T1000 (cell line): ENCODE measurements around the gene LDLRAD3.

ENCODE experiments used
- DNase-seq: peaks from one replicate; lab custom pipeline; 2025; ENCODE audit warnings: mixed read lengths; lab: John Stamatoyannopoulos, UW

LDLRAD3 gene

DNA sequence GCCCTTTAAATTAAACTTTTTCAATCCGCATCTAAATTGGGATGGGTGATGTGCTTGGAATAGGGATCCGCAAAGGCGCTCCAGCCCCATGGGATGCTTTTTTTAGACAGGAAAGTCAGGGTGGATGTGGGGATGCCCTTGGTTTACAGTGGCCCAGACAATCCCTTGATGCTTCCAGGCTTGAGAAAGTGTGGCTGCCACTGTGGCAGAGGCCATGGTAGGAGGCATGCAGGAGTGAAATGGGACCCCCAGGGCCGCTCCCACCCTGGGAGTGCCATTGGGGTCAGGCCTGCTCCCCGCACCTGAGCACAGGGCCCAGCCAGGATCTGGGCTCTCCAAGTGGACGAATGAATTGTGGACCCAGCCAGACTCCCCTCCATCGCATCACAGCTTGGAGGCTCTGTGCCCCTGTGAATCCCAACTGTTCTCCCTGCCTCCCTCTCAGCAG, 269.6 kb downstream of the LDLRAD3 start:
- DNase-seq, result no peak

DNA sequence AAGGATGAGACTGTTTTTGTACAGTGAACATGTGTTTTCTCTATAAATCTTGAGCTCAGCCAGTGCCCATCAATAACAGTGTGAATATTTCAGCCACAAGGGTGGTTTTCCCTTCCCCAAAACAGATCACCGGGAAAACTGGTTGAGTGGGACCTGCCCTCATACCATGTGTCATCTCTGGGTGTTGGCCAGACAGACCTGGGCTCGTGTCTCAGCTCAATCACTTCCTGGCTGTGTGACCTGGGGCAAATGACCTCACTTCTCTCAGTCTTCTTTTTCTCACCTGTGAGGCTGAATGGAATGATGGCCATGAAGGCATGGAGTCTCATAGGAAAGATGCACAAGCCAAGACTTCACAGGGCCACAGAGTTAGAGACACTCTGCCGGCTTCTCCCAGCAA, 270.6 kb downstream of the LDLRAD3 start:
- no peak for DNase-seq

DNA sequence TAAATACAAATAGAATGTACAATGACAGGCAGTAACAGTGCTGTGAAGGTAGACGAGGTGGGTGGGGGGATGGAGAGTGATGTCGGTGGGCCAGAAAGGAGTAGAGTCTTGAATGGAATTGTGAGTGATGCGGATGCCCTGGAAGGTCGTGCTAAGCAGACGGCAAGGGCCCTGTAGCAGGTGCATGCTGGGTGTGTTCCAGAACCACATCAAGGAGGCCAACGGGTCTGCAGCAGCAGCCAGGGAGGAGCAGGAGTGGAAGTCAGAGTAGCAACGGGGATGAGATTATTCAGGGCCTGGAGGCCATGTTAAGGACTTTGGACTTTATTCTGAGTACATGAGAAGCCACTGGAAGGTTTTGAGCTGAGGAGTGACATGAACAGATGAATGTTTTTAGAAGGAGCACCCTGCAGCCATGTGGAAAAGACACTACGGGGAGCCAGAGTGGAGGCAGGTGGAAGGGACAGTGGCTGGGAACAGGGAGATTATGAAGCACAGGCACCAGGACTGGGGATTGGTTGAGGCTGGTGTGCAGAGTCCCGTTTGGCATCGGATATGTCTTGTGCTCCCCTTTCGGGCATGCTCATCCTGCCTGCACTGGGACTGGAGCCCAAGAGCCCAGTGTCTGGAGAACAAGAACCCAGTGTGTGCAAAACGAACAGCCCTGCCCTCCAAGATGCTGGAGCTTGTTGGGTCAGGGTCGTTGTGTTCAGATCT, 271.3 kb downstream of the LDLRAD3 start:
- DNase-seq, result no peak

DNA sequence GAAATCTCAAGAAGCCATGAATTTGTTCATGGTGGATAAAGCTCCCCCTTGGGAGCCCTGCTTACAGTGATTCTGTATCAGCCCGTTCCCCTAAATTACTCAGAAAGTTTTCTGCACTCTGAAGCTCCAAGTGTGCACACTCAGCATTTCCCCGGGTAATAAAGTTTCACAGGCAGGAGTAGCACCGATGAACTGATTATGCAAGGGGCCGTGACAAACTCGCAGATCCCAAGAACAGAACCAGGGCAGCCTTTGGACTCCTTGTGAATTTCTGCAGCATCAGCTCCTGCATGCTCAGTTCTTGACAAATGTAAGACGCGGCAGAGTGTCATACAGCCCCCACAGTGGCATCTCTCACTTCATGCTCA, 271.8 kb downstream of the LDLRAD3 start:
- no peak for DNase-seq

DNA sequence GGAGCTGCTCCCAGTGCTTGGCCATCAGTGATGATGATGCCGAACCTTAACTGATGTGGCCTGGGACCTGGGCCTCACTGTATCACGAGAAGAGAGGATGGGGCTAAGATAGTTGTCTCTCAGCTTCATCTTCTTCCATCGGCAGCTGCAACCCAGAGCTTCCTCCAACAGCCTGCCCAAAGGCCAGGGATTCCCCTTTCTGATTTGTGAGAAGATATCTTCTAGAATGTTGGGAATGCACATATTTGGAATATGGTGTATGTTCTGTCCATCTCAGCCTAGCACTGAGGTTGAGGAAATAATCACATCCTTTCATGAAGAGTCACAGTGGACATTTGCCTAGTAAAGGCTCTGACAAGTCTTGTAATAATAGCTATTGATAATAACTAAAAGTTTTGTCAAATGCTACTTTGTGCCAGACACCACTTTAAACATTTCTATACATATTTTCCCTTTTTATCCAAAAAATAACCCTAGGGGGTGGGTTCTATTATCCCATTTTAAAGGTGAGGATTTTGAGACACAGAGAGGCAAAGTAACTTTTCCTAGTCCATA, 272.3 kb downstream of the LDLRAD3 start:
- DNase-seq, result no peak

DNA sequence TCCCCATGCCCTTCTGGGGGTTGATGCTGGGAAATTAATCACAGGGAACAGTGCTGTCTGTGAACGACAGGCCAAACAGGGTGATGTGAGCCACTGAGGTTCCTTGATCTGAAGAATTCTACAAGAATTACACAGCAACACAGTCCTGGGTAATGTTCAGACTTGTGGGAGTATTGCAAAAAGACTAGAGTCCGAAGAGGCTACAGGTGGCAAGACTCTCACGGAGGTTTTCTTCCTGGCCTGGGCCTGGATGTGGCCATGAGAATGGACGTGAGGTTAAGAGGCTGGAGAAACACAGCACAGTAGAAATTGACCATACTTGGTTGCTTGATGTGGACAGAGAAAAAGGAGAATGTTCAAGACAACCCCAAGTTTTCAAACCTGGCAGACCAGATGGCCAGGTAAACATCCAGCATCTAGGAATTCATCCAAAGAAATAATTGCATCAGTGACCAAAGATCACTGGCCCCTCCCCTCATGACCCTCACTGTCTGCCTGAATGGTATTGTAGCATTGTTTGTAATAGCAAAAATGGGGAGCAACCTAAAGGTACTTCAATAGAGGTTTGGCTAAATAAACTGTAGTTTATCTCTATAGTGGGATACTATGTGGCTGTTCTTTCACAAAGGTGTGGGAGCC, 274.5 kb downstream of the LDLRAD3 start:
- DNase-seq, result no peak

DNA sequence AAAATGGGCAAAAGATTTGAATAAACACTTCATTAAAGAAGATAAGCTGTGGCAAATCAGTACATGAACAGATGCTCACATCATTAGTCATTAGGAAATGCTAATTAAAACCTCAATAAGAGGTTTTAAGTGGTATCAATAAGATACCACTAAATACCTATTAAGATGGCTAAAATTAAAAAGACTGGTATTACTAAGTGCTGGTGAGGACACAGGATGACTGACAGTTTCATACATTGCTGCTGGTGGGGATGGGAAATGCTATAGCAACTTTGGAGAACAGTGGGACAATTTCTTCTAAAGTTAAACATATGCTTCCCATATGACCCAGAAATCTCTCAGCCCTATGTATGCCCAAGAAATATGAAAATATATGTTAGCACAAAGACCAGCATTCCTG, 276.1 kb downstream of the LDLRAD3 start:
- DNase-seq, result no peak

DNA sequence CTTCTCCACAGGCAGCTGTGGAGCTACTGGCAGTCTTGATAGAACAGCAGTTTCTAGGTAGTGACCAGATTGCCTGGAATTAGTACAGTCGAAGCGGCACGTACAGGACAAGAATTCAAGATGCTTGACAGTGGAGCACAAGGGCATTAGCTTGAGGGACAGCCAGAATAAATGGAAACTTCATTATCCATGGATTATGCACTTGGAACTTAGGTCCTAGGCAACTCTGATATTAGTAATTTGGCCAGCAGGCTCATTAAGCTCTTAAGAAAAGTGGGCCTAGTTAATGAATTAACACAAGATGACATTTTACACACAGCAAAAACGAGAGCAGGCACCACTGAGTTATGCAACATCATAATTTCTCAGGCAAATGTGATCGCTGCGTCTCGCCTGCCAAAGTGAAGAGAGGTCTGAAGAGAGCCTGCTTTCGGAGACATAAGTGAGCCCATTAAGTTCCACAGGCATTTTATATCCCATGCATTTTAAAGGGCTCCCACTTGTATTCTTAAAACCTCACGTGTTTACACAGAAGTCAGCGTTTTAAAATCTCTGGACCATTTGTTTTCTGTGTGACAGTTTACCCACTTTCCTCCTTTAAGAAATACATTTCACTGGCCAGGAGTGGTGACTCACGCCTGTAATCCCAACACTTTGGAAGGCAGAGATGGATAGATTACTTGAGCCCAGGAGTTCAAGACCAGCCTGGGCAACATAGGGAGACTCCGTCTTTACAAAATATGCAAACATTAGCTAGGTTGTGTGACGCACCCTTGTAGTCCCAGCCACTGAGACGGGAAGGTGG, 279.2 kb downstream of the LDLRAD3 start:
- no peak for DNase-seq

DNA sequence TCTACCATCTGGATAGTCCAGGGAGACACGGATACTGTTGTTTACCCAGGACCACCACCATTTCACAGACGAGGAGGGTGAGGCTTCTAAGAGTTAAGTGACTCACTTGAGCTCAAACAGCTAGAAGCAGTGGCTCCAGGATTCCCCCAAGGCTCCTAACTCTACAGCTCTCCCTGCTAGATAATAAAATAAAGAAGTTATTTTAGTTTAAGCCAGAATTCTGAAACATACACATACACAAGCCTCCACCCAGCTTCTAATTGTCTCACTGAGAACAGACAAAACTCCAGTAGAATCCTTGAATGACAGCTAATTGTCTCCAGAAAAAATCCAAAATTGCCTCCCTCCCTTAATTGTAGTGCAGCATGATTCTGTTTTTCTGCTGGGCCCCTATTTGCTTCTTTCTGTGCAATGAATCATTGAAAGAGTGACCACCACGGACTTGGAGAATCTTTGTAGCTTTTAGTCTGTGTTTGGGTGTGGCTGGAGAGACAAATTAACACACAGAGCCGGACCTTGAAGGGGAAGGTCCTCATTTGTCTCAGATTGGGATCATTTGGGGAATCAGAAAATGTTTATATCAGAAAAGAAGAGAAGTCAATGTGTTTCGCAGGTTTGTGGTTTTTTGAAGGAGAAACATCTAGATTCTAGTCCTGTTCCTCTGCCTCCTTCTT, 280.5 kb downstream of the LDLRAD3 start:
- DNase-seq, result no peak

DNA sequence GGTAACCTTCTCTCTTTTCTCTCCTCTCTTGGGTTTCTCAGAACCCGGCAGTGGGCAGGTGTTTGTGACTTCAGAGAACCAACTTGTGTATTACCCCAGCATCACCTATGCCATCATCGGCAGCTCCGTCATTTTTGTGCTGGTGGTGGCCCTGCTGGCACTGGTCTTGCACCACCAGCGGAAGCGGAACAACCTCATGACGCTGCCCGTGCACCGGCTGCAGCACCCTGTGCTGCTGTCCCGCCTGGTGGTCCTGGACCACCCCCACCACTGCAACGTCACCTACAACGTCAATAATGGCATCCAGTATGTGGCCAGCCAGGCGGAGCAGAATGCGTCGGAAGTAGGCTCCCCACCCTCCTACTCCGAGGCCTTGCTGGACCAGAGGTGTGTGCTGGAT, 283.2 kb downstream of the LDLRAD3 start:
- no peak for DNase-seq

DNA sequence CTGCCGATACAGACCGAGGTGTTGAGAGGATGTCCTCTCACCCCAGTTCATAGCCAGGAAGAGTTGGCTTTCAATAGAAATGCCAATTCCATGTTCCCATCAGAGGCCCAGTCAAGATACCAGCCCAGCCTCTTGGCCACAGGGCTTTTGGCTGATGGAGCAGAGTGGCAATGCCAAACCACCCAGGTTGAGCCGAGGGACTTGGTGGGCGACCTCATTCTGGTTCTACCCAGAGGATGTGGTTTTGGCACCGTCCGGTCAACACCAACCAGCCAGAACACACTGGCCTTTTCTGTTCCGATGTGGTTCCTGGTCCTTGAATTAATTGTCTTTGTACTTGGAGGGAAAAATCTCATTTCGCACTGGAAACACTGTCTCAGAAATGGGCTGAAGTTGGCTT, 284.8 kb downstream of the LDLRAD3 start:
- no peak for DNase-seq

DNA sequence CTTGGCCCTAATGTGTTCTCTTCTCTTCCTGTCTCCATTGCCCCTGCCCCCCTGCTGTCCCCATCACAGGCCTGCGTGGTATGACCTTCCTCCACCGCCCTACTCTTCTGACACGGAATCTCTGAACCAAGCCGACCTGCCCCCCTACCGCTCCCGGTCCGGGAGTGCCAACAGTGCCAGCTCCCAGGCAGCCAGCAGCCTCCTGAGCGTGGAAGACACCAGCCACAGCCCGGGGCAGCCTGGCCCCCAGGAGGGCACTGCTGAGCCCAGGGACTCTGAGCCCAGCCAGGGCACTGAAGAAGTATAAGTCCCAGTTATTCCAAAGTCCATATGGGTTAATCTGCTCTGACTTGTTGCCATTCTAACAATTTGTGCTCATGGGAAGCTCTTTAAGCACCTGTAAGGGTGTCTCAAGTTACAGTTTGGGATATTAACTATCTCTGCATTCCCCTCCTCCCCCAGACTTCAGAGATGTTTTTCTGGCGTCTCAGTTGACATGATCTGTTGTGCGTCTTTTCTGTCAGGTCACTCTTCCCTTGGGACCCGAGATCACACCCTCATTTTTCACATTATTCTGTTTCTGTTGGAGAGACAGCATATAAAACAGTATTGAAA, 285.3 kb downstream of the LDLRAD3 start:
- no peak for DNase-seq

DNA sequence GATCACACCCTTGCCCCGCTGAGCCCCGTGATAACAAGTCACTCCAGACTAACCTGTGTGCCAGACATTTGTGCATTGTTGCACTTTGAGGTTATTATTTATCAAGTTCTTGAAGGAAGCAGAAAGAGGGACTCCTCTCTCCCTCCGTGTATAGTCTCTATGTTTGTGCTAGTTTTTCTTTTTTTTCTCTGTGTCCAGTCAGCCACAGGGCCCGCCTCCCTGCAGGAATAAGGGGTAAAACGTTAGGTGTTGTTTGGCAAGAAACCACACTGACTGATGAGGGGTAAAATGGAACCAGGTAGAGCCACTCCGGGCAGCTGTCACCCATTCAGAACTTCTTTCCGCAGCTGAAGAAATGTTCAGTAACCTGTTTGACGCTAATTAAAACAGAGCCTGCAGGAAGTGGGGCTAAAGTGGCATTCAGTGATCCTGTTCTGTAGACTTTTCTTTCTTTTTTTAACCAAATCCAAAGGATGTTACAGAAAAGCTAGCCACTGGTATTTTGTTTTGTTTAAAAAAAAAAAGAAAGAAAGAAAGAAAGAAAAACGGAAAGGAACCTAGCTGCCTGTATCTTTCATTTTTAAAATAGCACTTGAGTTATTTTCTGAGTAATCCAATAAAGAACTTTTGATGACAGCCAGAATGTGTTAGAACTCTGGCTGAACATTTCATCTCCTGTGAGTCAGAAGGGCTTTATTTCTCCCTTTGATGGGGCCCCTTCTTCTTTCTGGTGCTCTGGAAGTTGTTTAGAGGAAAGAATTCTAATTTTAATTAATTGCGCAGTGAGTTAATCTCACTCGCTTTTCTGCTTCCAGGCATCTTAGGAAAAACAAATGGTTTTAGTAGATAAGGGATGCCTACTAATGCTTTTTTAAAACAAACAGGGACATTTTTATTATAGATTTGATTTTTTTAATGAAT, 287.2 kb downstream of the LDLRAD3 start:
- DNase-seq, result no peak

DNA sequence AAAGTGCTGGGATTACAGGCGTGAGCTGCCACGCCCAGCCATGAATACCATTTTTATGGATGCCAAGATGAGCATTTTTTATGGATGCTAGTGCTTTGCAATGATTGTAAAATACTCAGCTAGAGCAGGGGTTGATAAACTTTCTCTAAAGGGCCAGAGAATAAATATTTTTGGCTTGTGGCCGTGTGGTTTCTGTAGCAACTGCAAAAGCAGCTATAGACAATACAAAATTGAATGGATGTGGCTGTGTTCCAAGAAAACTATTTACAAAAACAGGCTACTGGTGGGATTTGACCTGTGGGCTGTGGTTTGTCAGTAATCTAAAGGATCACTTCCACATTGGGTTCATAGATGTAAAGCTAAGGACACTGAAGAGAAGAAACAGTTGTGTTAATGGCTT, 289.3 kb downstream of the LDLRAD3 start:
- no peak for DNase-seq

DNA sequence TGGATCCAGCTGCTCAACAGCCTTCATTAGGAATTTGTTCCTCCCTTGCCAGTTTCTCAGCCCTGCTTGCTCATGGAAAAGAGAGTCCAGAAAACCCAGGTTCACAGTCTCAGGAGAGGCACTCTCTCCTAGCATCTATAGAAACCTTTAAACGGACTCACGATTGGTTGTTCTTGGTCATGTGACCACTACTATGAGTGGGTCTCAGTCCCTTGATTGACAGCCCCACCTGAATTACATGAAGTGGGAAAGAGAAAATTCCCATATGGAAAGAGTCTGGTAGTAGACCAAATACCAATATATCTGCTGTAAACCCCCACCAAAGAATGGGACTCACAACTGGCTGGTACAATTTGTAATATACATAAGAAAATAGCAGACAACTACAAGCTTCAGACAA, 291.0 kb downstream of the LDLRAD3 start:
- DNase-seq, result no peak

DNA sequence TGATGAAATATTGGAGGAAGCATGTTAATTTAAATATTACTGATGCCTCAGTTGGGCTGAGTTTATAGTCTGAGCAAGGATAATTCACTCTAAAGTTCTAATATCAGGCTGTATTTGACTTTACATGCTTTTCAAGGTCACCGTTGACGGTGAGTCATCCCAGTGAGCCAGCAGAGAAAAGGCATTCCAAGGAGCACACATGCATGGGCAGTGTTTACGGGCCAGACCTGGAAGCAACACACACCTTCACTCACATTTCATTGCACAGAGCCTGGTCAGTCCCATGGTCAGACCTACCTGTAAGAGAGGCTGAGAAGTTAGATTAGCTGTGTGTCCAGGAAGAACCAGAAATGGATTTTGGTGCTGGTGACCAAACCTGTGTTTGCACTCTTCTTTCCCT, 291.9 kb downstream of the LDLRAD3 start:
- DNase-seq, result no peak

DNA sequence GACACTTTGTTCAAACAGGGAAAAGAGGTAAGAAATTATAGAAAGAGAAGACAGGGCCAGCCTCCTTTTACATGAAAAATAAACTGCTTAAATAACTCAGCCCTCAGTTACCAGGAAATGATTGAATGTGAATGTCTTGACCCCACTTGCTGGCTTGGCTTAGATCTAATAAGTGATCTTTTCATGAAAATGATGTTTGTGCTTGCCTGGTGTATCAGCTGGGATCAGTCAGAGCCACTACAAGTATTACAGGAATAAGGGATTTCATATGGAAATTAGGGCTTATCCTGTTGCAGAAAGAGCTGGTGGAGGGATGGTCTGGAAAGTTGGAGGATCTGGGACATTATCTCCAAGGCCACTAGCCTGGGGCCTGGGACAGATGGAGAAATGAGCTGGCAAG, 293.5 kb downstream of the LDLRAD3 start:
- no peak for DNase-seq

DNA sequence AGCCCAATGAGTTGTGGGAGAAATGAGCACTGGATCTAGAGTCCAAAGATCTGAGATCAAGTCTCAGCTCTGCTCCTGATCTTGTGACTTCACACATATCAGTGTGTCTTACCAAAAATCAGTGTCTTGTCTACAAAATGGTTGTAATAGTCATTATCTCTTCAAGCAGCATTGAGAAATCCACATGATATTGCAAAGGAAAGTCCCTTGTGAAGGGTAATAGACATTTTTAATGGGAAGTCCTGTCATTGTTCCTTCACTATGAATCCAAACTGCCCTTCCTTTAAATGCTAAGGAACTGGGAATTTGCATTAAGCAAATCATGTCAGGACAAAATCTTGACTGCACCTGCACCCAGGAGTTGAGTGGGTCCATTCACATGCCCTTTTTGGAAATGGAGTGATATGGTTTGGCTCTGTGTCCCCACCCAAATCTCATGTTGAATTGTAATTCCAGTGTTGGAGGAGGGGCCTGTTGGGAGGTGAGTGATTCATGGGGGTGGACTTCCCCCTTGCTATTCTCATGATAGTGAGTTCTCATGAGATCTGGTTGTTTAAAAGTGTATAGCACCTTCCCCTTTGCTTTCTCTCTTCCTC, 294.3 kb downstream of the LDLRAD3 start:
- no peak for DNase-seq

DNA sequence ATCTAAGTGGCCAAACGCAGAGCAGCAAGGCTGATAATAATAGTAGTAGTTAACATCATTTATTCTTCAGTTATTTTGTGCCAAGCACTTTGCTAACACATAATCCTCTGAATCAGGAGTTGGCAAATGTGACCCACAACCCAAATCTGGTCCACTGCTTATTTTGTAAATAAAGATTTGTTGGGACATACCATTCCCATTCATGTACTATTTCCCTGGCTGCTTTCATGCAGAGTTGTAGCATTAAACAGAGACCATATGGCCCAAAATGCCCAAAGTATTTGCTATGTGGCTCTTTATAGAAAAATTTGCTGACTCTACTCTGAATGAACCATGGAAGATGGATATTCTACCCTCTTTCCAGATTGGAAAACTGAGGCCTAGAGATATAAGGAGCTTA, 295.0 kb downstream of the LDLRAD3 start:
- DNase-seq, result no peak

DNA sequence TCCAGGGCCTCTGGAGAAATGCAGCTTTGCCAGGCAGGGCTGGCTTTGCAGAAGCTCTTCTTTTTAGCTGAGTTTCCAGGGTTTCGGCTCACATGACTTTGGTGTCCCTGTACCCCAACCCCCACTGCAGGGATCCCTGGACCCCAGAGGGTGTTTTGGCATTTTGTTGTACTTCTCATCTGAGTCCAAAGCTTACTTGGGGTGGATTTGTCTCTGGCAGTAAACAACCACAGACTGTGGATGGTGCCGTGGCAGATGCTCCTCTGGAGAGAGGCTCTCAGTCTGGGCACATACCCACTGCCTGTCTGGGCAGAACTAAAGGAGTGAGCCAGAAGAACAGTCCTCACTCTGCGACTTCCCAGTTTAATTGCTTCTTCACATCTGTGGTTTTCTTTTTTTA, 295.8 kb downstream of the LDLRAD3 start:
- no peak for DNase-seq
